ENCODE measurements around the gene RPL3. TPM values are rescaled to one million over a fixed set of nuclear protein-coding genes. Genes with fewer than 3 reads are reported as not detected.

The RPL3 gene
- total and polyA plus RNA-seq, 2 donors from 2014 or later: 1,862 to 2,443 TPM

- no peak overlapping the region for H3K27ac ChIP-seq (ENCODE audit: low read depth in 2 of 2, low read length in 2 of 2)
- H3K9ac ChIP-seq (ENCODE audit: low read length in 3 of 3): no peak overlapping the region
- no peaks in the 10 kb centered on the region for H3K4me1 ChIP-seq (ENCODE audit: control insufficient read depth in 2 of 3, insufficient read depth in 2 of 3, low read depth in 1 of 3, low read length in 3 of 3)
- FAIRE-seq (no peak), DNase-seq (no peak)
- no peak overlapping the region for H3K4me3 ChIP-seq (ENCODE audit: low read length in 3 of 3)
- TF ChIP-seq, protein P1, sequence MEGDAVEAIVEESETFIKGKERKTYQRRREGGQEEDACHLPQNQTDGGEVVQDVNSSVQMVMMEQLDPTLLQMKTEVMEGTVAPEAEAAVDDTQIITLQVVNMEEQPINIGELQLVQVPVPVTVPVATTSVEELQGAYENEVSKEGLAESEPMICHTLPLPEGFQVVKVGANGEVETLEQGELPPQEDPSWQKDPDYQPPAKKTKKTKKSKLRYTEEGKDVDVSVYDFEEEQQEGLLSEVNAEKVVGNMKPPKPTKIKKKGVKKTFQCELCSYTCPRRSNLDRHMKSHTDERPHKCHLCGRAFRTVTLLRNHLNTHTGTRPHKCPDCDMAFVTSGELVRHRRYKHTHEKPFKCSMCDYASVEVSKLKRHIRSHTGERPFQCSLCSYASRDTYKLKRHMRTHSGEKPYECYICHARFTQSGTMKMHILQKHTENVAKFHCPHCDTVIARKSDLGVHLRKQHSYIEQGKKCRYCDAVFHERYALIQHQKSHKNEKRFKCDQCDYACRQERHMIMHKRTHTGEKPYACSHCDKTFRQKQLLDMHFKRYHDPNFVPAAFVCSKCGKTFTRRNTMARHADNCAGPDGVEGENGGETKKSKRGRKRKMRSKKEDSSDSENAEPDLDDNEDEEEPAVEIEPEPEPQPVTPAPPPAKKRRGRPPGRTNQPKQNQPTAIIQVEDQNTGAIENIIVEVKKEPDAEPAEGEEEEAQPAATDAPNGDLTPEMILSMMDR (IDR thresholded peaks at IDR 0.05; ENCODE audit: borderline replicate concordance, extremely low read depth, insufficient read depth): no peak
- no peaks in the 10 kb centered on the region for H3K27me3 ChIP-seq (ENCODE audit: control insufficient read depth, insufficient read depth, low read length)
- H3K36me3 ChIP-seq (ENCODE audit: control insufficient read depth in 2 of 3, insufficient read depth in 3 of 3, low read length in 3 of 3): no peaks in the 10 kb centered on the region
- no peaks in the 10 kb centered on the region for H3K9me3 ChIP-seq (ENCODE audit: control insufficient read depth in 2 of 3, insufficient read depth in 1 of 3, low read length in 3 of 3)
- intact Hi-C loops (cut with DNase I): no loop called here
Observed at GRCh38 chr22:39364714-39365491, 45.5 kb upstream of the RPL3 start.

- FAIRE-seq: no peak
- H3K4me3 ChIP-seq (ENCODE audit: low read length in 3 of 3): no peak overlapping the region
- no peaks in the 10 kb centered on the region for H3K9me3 ChIP-seq (ENCODE audit: control insufficient read depth in 2 of 3, insufficient read depth in 1 of 3, low read length in 3 of 3)
- H3K27ac ChIP-seq (ENCODE audit: low read depth in 2 of 2, low read length in 2 of 2): no peak overlapping the region
- TF ChIP-seq, protein P1 (IDR thresholded peaks at IDR 0.05; ENCODE audit: borderline replicate concordance, extremely low read depth, insufficient read depth): no peak
- no peak overlapping the region for H3K9ac ChIP-seq (ENCODE audit: low read length in 3 of 3)
- H3K36me3 ChIP-seq (ENCODE audit: control insufficient read depth in 2 of 3, insufficient read depth in 3 of 3, low read length in 3 of 3): no peaks in the 10 kb centered on the region
- H3K27me3 ChIP-seq (ENCODE audit: control insufficient read depth, insufficient read depth, low read length): no peaks in the 10 kb centered on the region
- H3K4me1 ChIP-seq (ENCODE audit: control insufficient read depth in 2 of 3, insufficient read depth in 2 of 3, low read depth in 1 of 3, low read length in 3 of 3): no peaks in the 10 kb centered on the region
- peak in 3 of 5 donors; percentile 37 to 45 (median 37) for DNase-seq
- intact Hi-C loops (cut with DNase I): no loop called here
Observed at GRCh38 chr22:39363751-39364515, 44.5 kb upstream of the RPL3 start.

GRCh38 chr22:39362932-39363331, 43.5 kb upstream of the RPL3 start:
- DNase-seq: no peak
- TF ChIP-seq, protein P1 (IDR thresholded peaks at IDR 0.05; ENCODE audit: borderline replicate concordance, extremely low read depth, insufficient read depth): no peak
- no peak for FAIRE-seq
- intact Hi-C loops (cut with DNase I): no loop called here
- H3K27ac ChIP-seq (ENCODE audit: low read depth in 2 of 2, low read length in 2 of 2): no peak overlapping the region
- no peaks in the 10 kb centered on the region for H3K9me3 ChIP-seq (ENCODE audit: control insufficient read depth in 2 of 3, insufficient read depth in 1 of 3, low read length in 3 of 3)
- H3K36me3 ChIP-seq (ENCODE audit: control insufficient read depth in 2 of 3, insufficient read depth in 3 of 3, low read length in 3 of 3): no peaks in the 10 kb centered on the region
- H3K4me1 ChIP-seq (ENCODE audit: control insufficient read depth in 2 of 3, insufficient read depth in 2 of 3, low read depth in 1 of 3, low read length in 3 of 3): no peaks in the 10 kb centered on the region
- no peaks in the 10 kb centered on the region for H3K27me3 ChIP-seq (ENCODE audit: control insufficient read depth, insufficient read depth, low read length)
- H3K4me3 ChIP-seq (ENCODE audit: low read length in 3 of 3): no peak overlapping the region
- H3K9ac ChIP-seq (ENCODE audit: low read length in 3 of 3): no peak overlapping the region

Data from kidney (tissue), 14 donors.